Hematopoietic multipotent progenitor cell treated with erythropoietin and hydrocortisone succinate and interleukin-3 and kit ligand, for 15 days (in vitro differentiated cells): ENCODE results near the gene CENPVL2.
"Not testable (repeated sequence)": the region's sequence is repeated elsewhere in the genome, so short reads cannot be mapped to it uniquely, and the experiment has no call there.

Experiments used
- DNase-seq: peaks from one replicate; pipeline ENCODE4 v3.0.0-alpha.2; 2015; ENCODE audit warnings: low spot score

Gene CENPVL2

GRCh38 chrX:51682720-51683062 is at the start of gene CENPVL2:
Gene CENPVL2, minus strand, starts transcription at chrX:51682831. Its CDS starts 0 bp downstream, at chrX:51682831.
- DNase-seq, result not testable (repeated sequence)

- no peak for DNase-seq
These were observed 45.6 kb upstream of the CENPVL2 start for GRCh38 chrX:51728202-51728601.

DNA sequence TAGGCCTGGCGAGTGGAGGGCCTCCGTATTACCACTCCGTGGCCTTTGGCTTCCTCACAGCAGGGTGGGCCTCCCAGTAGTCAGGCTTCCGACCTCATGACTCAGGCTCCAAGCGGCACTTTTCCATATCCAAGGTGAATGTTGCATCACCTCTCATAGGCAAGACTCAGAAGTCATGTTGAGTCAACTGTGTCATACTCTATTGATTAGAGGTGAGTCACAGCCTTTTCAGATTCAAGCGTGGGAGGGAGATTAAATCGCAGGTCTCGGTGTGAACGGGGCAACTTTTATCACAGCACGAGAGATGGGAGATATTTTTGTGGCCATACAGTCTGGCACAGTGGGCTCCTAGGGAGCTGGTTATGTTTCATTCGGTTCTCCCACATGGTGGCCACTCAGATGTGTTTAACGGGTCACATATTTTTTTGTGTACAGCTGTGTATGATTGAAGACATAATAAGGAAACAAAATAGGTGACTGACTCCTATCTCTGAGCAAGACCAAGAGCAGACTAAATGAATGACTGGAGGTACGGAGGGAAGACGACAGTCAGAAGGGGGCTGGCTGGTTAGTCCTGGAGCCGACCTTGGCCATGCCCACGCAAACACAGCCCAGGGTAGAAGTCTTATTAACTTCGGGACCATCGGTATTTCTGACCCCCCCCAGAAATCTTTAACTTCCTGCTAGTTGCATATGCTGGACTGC is 30.5 kb upstream of the CENPVL2 start:
- not testable (repeated sequence) for DNase-seq

DNA sequence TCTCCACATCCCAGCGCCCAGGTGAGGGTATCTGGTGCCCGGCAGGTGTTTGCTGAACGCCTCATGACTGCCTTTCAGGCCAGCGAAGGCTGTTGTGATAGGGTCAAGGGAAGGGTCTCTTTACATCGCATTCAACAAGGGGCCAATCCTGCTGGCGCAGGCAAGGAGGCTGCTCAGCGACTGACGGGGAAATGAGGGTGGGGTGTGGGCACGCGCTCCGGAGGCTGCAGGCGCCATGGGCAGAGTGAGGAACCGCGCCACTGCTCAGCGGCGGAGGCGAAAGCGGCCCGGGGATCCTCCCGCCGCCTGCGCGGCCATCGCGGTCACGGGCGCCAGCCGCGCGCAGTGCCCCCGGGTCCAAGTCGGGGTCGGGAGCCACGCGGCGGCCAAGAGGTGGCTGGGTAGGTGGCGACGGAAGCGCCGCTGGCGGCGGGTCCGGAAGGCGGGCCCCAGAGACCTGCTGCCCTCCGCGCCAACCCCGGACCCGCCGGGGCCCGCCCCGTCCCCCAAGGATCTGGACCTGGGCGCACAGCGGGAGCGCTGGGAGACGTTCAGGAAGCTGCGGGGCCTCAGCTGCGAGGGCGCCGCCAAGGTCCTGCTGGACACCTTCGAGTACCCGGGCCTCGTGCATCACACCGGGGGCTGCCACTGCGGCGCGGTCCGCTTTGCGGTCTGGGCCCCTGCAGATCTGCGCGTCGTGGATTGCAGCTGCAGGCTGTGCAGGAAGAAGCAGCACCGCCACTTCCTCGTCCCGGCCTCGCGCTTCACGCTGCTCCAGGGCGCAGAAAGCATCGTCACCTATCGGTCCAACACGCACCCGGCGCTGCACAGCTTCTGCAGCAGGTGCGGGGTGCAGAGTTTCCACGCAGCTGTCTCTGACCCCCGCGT is 27.9 kb upstream of the CENPVL2 start, which contains the start of gene CENPVL1:
TSS of gene CENPVL1 (plus strand) at position 236 of the 888 bp plus-strand sequence. CDS start at position 236, 0 bp downstream.
- DNase-seq, result not testable (repeated sequence)

- DNase-seq, result no peak
These were observed 14.8 kb upstream of the CENPVL2 start for GRCh38 chrX:51697397-51697796.

DNA sequence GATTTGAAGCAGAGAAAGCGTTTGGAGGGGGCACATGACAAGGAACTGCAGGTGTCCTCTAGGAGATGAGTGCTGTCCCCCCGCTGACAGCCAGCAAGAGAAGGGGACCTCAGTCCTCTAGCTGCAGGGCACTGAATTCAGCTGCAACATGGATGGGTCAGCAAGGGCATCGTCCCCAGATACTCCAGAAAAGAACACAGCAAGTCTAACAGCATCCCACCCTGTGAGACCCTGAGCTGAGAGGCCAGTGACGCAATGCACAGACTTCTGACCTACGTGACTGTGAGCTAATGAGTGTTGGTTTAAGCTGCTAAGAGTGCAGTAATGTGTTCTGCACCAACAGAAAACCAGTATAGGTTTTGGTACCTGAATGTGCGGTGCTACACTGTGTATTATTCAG is 11.6 kb upstream of the CENPVL2 start:
- DNase-seq, result no peak

DNA sequence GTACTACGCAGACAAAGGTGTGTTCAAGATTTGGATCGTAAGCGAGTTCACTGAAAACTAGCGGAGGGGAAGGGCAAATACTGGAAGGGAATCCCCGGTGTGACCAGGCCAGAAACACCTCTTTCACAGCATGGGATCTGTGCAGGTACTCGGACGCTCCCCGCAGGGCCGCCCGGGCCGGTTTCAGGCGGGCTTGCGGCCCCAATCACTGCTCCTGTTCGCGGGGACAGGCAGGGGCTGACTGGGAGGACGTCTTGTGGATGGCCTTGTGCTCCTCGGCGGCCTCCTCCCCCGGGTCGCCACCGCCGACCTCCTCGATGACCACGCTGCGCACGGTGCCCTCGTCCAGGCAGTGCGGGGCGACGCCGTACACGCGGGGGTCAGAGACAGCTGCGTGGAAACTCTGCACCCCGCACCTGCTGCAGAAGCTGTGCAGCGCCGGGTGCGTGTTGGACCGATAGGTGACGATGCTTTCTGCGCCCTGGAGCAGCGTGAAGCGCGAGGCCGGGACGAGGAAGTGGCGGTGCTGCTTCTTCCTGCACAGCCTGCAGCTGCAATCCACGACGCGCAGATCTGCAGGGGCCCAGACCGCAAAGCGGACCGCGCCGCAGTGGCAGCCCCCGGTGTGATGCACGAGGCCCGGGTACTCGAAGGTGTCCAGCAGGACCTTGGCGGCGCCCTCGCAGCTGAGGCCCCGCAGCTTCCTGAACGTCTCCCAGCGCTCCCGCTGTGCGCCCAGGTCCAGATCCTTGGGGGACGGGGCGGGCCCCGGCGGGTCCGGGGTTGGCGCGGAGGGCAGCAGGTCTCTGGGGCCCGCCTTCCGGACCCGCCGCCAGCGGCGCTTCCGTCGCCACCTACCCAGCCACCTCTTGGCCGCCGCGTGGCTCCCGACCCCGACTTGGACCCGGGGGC is 567 bp downstream of the CENPVL2 start:
- not testable (repeated sequence) for DNase-seq

DNA sequence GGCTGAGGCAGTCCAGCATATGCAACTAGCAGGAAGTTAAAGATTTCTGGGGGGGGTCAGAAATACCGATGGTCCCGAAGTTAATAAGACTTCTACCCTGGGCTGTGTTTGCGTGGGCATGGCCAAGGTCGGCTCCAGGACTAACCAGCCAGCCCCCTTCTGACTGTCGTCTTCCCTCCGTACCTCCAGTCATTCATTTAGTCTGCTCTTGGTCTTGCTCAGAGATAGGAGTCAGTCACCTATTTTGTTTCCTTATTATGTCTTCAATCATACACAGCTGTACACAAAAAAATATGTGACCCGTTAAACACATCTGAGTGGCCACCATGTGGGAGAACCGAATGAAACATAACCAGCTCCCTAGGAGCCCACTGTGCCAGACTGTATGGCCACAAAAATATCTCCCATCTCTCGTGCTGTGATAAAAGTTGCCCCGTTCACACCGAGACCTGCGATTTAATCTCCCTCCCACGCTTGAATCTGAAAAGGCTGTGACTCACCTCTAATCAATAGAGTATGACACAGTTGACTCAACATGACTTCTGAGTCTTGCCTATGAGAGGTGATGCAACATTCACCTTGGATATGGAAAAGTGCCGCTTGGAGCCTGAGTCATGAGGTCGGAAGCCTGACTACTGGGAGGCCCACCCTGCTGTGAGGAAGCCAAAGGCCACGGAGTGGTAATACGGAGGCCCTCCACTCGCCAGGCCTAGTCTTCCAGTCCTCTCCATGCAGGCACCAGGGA is 2.8 kb downstream of the CENPVL2 start:
- DNase-seq, result not testable (repeated sequence)

DNA sequence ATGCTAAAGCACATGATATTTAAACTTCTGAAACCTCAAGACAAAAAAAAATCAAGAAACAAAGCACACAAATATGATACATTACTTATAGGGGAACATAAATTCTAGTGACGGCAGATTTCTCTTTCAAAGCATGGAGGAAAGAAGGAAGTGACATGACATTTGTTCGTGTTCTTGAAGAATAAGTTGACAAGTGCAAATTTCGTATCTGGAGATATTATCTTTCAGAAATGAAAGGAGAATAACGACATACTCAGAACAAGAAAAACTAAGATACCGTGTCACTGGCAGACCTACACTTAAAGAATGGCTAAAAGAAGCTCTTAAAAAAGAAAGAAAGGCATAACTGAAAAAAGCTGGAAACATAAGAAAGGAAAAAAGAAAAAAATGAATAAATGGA is 16.6 kb downstream of the CENPVL2 start:
- no peak for DNase-seq

DNA sequence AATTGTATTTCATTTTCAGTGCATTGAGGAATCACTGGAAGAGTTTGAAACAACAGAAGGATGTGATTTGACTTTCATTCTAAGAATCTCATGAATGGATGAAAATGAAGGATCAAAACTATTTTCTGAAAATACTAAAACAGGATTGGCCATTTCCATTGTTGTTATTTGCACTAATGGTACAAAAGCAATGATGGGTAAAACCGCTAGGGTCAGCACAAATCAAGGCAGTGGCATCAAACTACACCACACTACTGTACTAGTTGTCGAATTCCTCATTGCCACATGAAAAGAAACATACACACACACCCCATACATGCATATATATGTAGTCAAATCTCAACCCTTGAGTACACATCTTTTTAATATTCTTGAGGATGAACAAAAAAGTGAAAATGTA is 39.3 kb downstream of the CENPVL2 start:
- no peak for DNase-seq

- peak; percentile 1 for DNase-seq
These were observed 41.1 kb downstream of the CENPVL2 start for GRCh38 chrX:51641421-51642021.

DNA sequence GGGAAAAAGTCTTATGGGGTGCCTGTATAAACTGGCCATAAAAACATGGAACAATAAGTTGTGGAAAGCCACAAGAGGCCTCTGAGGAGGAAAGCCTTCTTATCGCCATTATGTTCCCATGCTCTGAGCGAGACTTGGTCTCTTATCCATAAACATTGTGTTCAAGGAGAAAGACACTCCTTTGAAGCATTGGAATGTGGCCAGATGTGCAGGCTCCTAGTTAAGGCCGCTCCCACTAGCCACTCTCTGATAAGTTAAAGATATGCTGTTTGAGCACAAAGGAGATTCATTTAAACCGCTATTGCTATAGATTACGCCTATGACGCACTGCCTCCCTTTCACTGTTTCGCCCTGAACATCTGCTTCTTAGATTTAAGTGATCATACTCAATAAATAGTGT is 46.1 kb downstream of the CENPVL2 start:
- not testable (repeated sequence) for DNase-seq
